Chondrocyte (in vitro differentiated cells): ENCODE results near the gene HNRNPU. TPM values are rescaled to one million over a fixed set of nuclear protein-coding genes. Genes with fewer than 3 reads are reported as not detected.

Experiments
- DNase-seq: peaks from one replicate; pipeline ENCODE4 v3.0.0; 2021; ENCODE audit warnings: mixed read lengths, low spot score
- H3K27ac Mint-ChIP-seq: one replicate; pipeline ENCODE4 v1.8.0; 2021; ENCODE audit warnings: mild to moderate bottlenecking, moderate library complexity, mixed read lengths; ENCODE audit not compliant: unreplicated experiment
- H3K27me3 Mint-ChIP-seq: 2 replicates; pipeline ENCODE4 v1.8.0; 2021; ENCODE audit warnings: low read depth, mixed read lengths
- H3K36me3 Mint-ChIP-seq: 2 replicates; pipeline ENCODE4 v1.8.0; 2021; ENCODE audit warnings: low read depth, mixed read lengths
- H3K4me1 Mint-ChIP-seq: 2 replicates; pipeline ENCODE4 v1.8.0; 2021; ENCODE audit warnings: low read depth, mild to moderate bottlenecking, mixed read lengths
- H3K4me3 Mint-ChIP-seq: one replicate; pipeline ENCODE4 v1.8.0; 2021; ENCODE audit warnings: mild to moderate bottlenecking, moderate library complexity, mixed read lengths; ENCODE audit not compliant: unreplicated experiment
- H3K9me3 Mint-ChIP-seq: 2 replicates; pipeline ENCODE4 v1.8.0; 2021; ENCODE audit warnings: low read depth, mixed read lengths
- total RNA-seq: library from RNA; stranded (reverse); gene quantifications from 3 replicates; pipeline ENCODE4 v1.2.1, GENCODE V29; 2021
- TF ChIP-seq, protein P1 (sequence below): fragments of 200-600 bp; sonication (generic); IDR thresholded peaks from 2 replicates; pipeline ENCODE4 v1.5.0; 2021; ENCODE audit warnings: antibody characterized with exemption, mild to moderate bottlenecking, moderate library complexity

HNRNPU gene
- total RNA-seq, 1 donor from 2014 or later = 226 TPM

DNA sequence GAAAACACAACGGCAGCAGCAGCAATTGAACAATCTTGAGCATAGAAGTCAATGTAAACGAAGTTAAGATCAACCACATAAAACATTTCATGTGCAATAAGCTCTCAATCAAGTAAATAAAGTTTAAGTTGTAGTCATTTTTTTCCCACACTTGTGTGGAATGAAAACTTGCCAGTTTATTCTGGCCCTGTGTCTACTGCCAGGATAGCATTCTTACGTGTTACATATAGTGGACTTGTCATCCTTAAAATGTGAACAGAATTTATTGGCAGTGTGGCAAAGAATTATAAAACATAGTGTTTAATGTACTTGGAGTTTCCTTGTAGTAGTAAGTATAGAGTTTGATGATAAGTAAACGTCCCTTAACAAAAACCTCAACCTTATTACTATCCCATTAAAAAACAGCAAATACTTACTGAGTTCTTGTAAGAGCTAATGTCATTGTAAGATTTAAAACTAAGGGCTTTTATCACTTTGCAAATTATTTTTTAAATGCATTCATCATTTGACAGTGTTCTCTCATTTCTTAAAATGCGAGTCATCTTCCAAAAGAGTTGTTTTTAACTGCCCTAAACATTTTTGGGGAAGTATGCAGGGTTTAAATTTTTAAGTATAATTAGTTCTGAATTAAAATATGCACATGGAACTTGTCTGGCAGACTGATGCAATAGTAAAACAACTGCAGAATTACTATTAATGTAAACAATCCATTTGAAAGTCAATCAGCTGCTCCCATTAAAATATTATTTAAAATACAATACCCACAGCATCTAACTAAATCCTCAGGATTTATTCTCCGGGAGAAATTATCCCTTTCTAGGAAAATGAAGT, 21.0 kb downstream of the HNRNPU start:
- TF ChIP-seq, protein P1, sequence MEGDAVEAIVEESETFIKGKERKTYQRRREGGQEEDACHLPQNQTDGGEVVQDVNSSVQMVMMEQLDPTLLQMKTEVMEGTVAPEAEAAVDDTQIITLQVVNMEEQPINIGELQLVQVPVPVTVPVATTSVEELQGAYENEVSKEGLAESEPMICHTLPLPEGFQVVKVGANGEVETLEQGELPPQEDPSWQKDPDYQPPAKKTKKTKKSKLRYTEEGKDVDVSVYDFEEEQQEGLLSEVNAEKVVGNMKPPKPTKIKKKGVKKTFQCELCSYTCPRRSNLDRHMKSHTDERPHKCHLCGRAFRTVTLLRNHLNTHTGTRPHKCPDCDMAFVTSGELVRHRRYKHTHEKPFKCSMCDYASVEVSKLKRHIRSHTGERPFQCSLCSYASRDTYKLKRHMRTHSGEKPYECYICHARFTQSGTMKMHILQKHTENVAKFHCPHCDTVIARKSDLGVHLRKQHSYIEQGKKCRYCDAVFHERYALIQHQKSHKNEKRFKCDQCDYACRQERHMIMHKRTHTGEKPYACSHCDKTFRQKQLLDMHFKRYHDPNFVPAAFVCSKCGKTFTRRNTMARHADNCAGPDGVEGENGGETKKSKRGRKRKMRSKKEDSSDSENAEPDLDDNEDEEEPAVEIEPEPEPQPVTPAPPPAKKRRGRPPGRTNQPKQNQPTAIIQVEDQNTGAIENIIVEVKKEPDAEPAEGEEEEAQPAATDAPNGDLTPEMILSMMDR = no peak
- H3K27me3 Mint-ChIP-seq = no peaks in the 10 kb centered on the region
- H3K36me3 Mint-ChIP-seq = peaks cover 23% of the 10 kb centered on the region
- no peaks in the 10 kb centered on the region for H3K9me3 Mint-ChIP-seq
- peaks cover 46% of the 10 kb centered on the region for H3K4me1 Mint-ChIP-seq
- no peak for DNase-seq
- no peak overlapping the region for H3K4me3 Mint-ChIP-seq
- peak overlapping the region; percentile 86 for H3K27ac Mint-ChIP-seq

DNA sequence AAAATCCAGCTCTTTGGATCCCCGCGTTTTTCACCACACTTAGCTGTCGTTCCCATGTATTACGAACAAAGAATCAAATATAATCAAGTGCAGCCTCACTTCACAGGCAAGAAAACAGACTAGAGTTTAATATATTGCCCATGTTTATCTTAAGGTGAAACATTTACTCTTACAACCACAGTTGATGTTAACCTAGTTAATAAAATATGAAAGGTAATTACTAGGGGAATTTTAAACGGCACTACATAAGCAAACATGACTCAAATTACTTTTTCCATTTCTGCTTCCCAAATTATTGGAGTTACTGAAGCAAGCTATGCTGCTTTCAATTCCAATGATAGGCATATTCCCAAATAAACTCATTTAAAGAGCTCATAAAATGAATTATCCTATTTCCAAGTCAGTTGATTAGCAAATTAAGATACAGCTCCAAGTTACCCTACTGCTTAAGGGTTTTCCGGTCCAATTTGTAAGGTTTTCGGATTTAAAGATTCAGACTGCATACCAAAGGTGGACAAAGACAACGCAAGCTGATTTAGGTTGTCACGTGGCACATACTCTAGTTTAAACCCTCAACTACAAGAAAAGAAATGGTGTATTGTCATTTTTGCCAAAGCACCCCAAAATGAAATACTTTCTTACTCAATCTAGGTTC, 22.9 kb downstream of the HNRNPU start:
- Mint-ChIP-seq H3K27ac (peak overlapping the region; percentile 13), H3K4me1 (peaks cover 66% of the 10 kb centered on the region), H3K4me3 (no peak overlapping the region), H3K27me3 (no peaks in the 10 kb centered on the region), H3K9me3 (no peaks in the 10 kb centered on the region), H3K36me3 (peaks cover 21% of the 10 kb centered on the region)
- no peak for DNase-seq
- TF ChIP-seq, protein P1 = no peak

DNA sequence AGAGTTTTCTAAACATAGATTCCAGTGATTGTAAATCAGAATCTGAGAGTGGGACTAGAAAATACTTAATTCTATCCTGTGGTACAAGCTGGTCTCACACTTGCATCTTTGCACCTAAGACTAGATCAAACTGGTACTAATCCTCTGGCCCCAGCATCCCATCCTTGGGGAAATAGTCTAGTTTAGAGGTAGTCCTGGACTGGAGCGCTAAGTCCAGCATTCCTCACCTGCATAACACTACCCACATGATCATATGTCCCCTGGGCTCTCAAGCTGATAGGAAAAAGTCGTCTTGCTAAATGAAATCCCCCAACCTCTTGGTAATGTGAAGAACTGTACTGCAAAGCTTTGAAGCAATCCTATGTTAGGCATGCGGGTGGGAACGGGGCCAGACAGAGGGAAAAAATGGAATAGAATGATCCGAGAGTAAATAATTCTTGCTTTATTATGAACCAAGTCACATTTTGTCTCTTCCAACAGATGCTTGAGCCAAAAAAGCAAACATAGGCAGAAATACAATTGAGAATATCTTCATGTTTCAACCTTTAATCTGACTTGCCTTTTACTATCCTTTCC, 24.0 kb downstream of the HNRNPU start:
- Mint-ChIP-seq H3K4me3 (no peak overlapping the region), H3K27ac (peak overlapping the region; percentile 45), H3K4me1 (peaks cover 67% of the 10 kb centered on the region), H3K27me3 (no peaks in the 10 kb centered on the region), H3K36me3 (peaks cover 15% of the 10 kb centered on the region), H3K9me3 (no peaks in the 10 kb centered on the region)
- no peak for DNase-seq
- TF ChIP-seq, protein P1 = no peak

DNA sequence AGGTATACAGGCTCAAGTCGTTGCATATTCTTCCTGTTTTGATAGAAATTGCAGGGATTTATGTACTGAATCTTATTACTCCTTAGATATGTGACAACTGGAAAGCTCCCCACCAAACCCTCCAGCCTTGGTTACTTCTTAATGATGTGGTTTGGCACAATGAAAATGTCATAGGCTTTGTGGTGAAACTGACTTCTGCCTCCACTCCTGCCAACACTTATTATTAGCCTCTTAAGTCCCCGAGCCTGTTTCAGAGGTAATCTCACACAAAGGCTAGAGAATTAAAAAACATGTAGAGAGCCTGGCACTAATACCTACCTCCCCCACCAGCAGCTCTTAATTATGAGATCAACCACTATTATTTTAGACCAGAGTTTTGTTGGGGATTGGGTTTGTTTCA, 24.7 kb downstream of the HNRNPU start:
- no peak for DNase-seq
- Mint-ChIP-seq H3K4me1 (peaks cover 67% of the 10 kb centered on the region), H3K27ac (peak overlapping the region; percentile 14), H3K9me3 (no peaks in the 10 kb centered on the region), H3K4me3 (no peak overlapping the region), H3K27me3 (no peaks in the 10 kb centered on the region), H3K36me3 (peaks cover 14% of the 10 kb centered on the region)
- TF ChIP-seq, protein P1 = no peak

DNA sequence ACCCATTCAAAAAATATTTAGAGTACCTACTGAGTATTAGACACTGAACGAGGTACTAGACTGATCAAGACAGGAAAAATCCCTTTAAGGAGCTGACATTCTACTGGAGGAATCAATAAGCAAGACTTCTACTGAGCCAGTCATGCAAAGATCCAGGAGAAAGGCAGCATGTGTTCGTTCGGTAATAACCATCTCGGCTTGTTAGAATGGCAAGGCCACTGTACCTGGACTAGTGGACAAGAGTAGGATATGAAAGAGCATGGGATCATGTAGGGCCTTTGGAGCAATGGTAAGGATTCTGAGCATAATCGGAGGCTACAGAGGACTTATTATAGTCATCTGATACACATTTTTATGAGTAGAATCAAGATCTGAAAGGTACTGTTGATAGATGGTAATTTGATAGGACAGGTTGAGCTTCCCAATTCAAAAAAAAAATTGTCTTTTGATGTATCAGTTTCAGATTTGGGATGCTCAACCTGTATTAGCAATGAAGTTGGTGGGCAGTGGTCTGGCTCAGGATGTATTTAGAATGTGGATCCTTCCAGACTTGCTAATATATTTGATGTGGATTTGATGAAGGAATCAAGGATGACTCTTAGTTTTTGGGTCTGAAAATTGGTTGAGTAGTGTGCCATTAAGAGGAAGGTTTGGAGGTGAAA, 26.6 kb downstream of the HNRNPU start:
- no peaks in the 10 kb centered on the region for H3K9me3 Mint-ChIP-seq
- H3K36me3 Mint-ChIP-seq = peaks cover 8% of the 10 kb centered on the region
- peaks cover 61% of the 10 kb centered on the region for H3K4me1 Mint-ChIP-seq
- H3K27me3 Mint-ChIP-seq = no peaks in the 10 kb centered on the region
- H3K4me3 Mint-ChIP-seq = peak overlapping the region; percentile 86
- peak overlapping the region; percentile 99 for H3K27ac Mint-ChIP-seq
- TF ChIP-seq, protein P1 = no peak
- no peak for DNase-seq
